Adipose tissue (tissue), 3 donors: ENCODE data around the gene ASB16. TPM values are rescaled to one million over a fixed set of nuclear protein-coding genes. Genes with fewer than 3 reads are reported as not detected.
"Not testable (repeated sequence)": the region's sequence is repeated elsewhere in the genome, so short reads cannot be mapped to it uniquely, and the experiment has no call there.

Experiments
- H3K27ac ChIP-seq: one replicate; pipeline ENCODE4 v1.5.1; 2013; ENCODE audit warnings: low read depth, low read length
- WGBS, 3 donors: extraction: QIAGEN DNeasy Blood & Tissue Kit; methylation state at CpG; one replicate each; pipeline ENCODE4 v1.1.7; 2013; 5-methylcytosine and 5-hydroxymethylcytosine counted together
- polyA plus RNA-seq, 3 donors: library from polyadenylated mRNA; stranded (reverse); fragments of 200-250 nt; gene quantifications; one replicate each; pipeline ENCODE4 v1.2.3, GENCODE V29; 2013
- donor health status: healthy with polysubstance abuse.
- donor health status: Bipolar disorder and iron deficiency.
- donor health status: healthy.

ASB16 gene
- under 1 TPM in 2 of 3 donors, not detected in 1; 0.13 to 0.92 TPM for polyA plus RNA-seq

- H3K27ac ChIP-seq, result no peak within 1 kb of the TSS
- WGBS, 3 donors, result 14 to 45% (median 31%) methylated on average over 19 to 21 of the region's 21 CpGs
Observed at GRCh38 chr17:44170499-44171201, at the start of gene ASB16. TSS of gene ASB16 (plus strand) at chr17:44170704. CDS start at chr17:44170790, 86 bp downstream.

GRCh38 chr17:44120851-44121605 lies 49.5 kb upstream of the ASB16 start:
- 54 to 69% (median 63%) methylated on average over 9 of the region's 9 CpGs for WGBS, 3 donors
- H3K27ac ChIP-seq, result no peak overlapping the region

GRCh38 chr17:44121997-44122815 lies 48.3 kb upstream of the ASB16 start:
- H3K27ac ChIP-seq, result no peak overlapping the region
- 33 to 49% (median 37%) methylated on average over 1 of the region's 1 CpG for WGBS, 3 donors

GRCh38 chr17:44122816-44123355 lies 47.6 kb upstream of the ASB16 start:
- H3K27ac ChIP-seq, result no peak overlapping the region
- WGBS, 3 donors, result 1 to 2% (median 1%) methylated on average over 22 to 32 of the region's 32 CpGs

GRCh38 chr17:44123356-44124117 lies 47.0 kb upstream of the ASB16 start, which contains the start of gene HDAC5:
TSS of gene HDAC5 (minus strand) at chr17:44123641. CDS start at chr17:44117515, 6,126 bp downstream.
- H3K27ac ChIP-seq, result peak within 1 kb of the TSS; percentile 56
- 0 to 1% (median 1%) methylated on average over 56 to 77 of the region's 78 CpGs for WGBS, 3 donors

GRCh38 chr17:44124118-44124438 lies 46.4 kb upstream of the ASB16 start:
- H3K27ac ChIP-seq, result no peak overlapping the region
- 1 to 4% (median 2%) methylated on average over 8 of the region's 8 CpGs for WGBS, 3 donors

GRCh38 chr17:44128383-44128782 lies 42.1 kb upstream of the ASB16 start:
- 88 to 95% (median 92%) methylated on average over 7 of the region's 7 CpGs for WGBS, 3 donors
- no peak overlapping the region for H3K27ac ChIP-seq

GRCh38 chr17:44130693-44131349 lies 39.7 kb upstream of the ASB16 start:
- WGBS, 3 donors, result 87 to 92% (median 87%) methylated on average over 5 of the region's 5 CpGs

GRCh38 chr17:44131372-44131771 lies 39.1 kb upstream of the ASB16 start:
- WGBS, 3 donors, result 89 to 94% (median 94%) methylated on average over 12 of the region's 12 CpGs

More at GRCh38 chr17:44130693-44131349, 39.7 kb upstream of the ASB16 start:
- no peak overlapping the region for H3K27ac ChIP-seq

GRCh38 chr17:44132275-44132821 lies 38.2 kb upstream of the ASB16 start:
- H3K27ac ChIP-seq, result no peak overlapping the region

More at GRCh38 chr17:44131372-44131771, 39.1 kb upstream of the ASB16 start:
- H3K27ac ChIP-seq, result not testable (repeated sequence)

GRCh38 chr17:44133918-44134476 lies 36.5 kb upstream of the ASB16 start:
- 70 to 81% (median 78%) methylated on average over 4 of the region's 4 CpGs for WGBS, 3 donors
- H3K27ac ChIP-seq, result no peak overlapping the region

GRCh38 chr17:44134752-44135568 lies 35.5 kb upstream of the ASB16 start:
- 89 to 93% (median 89%) methylated on average over 8 to 9 of the region's 9 CpGs for WGBS, 3 donors
- H3K27ac ChIP-seq, result no peak overlapping the region

- WGBS, 3 donors, result 9 to 13% (median 12%) methylated on average over 18 to 20 of the region's 20 CpGs
- no peak overlapping the region for H3K27ac ChIP-seq
Observed at GRCh38 chr17:44137891-44138709, 32.4 kb upstream of the ASB16 start.

- 79 to 92% (median 82%) methylated on average over 8 of the region's 8 CpGs for WGBS, 3 donors
- H3K27ac ChIP-seq, result not testable (repeated sequence)
Observed at GRCh38 chr17:44143921-44144320, 26.6 kb upstream of the ASB16 start.

- no peak overlapping the region for H3K27ac ChIP-seq
- 78 to 79% (median 79%) methylated on average over 7 of the region's 7 CpGs for WGBS, 3 donors
Observed at GRCh38 chr17:44144966-44145739, 25.4 kb upstream of the ASB16 start.
